Activated CD4-positive, CD25-positive, alpha-beta regulatory T cell treated with anti-CD3 and anti-CD28 coated beads, Interleukin-2, amount 50 U/mL, for 16 hours (primary cell): Measurements from ENCODE around the gene TAPBP.
A peak's percentile ranks its signal among the peaks of the same experiment; 100 is the strongest.

ENCODE experiments used
- DNase-seq: peaks from one replicate; pipeline ENCODE4 v3.0.0-alpha.2; 2020; ENCODE audit warnings: low read depth, low spot score

Gene TAPBP

DNA sequence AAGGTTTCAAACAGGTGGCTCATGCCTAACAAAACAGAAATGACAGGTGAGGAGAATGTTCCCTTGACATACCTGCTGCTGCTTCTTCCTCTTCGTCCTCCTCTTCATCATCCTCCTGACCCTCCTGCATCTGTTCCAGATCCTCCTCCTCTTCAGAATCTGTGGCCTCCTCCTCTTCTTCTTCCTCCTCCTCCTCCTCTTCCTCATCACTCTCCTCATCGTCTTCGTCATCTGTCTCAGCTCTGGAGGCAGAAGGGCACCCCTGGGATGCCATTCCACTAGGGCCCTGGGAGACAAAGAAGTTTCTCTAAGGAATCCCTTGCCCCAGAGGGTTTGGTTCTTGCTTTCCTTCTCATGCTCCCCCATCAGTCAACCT lies 6.0 kb upstream of the TAPBP start:
- no peak for DNase-seq

- no peak for DNase-seq
Measured at GRCh38 chr6:33318426-33319073, 4.7 kb upstream of the TAPBP start.

DNA sequence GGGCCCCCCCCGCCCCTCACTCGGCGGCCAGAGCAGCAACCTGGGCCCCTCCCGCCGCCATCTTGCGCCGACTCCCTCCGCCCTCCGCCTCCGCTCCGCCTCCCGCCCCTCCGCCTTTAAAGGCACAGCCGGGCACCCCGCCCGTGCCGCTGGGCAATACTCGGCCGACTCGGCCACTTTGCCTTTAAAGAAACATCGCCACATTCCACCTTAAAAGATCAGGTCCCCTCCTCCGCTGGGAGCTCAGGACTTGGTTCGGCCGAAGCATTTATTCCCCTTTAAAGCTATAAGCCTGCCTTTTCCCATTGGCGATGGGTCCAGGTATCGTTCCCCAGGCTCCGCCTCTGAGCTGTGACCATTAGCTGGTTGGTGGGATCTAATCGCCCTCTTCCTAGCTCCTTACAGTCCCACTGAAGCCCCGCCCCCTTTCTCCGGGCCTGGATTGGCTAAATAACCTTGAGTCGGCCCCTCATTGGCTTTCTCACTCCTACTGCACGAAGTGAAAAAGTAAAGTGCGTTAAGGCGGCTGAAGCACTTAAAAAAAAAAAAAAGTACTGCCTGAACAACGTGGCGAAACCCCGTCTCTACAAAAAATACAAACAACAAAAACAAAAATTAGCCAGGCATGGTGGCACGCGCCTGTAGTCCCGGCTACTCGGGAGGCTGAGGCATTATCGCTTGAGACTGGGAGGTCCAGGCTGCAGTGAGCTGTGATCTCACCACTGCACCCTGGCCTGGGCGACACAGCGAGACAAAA lies 4.0 kb upstream of the TAPBP start, which contains the start of gene ZBTB22:
Gene ZBTB22 (minus strand): TSS at position 76 of the 757 bp plus-strand sequence. CDS start 828 bp downstream, outside the sequence.
- DNase-seq = peak; percentile 90

DNA sequence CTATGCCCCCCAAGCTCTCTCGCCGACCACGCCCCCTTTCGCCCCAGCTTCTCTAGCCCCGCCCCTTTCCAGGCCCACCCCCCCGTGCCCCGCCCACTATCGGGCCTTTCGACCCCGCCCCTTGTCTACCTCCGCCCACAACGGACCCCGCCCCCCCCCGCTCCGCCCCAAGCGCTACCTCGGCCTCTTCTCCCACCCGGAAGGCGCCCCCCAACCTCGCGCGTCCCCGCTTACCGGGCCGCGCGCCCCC lies 3.5 kb upstream of the TAPBP start:
- no peak for DNase-seq

DNA sequence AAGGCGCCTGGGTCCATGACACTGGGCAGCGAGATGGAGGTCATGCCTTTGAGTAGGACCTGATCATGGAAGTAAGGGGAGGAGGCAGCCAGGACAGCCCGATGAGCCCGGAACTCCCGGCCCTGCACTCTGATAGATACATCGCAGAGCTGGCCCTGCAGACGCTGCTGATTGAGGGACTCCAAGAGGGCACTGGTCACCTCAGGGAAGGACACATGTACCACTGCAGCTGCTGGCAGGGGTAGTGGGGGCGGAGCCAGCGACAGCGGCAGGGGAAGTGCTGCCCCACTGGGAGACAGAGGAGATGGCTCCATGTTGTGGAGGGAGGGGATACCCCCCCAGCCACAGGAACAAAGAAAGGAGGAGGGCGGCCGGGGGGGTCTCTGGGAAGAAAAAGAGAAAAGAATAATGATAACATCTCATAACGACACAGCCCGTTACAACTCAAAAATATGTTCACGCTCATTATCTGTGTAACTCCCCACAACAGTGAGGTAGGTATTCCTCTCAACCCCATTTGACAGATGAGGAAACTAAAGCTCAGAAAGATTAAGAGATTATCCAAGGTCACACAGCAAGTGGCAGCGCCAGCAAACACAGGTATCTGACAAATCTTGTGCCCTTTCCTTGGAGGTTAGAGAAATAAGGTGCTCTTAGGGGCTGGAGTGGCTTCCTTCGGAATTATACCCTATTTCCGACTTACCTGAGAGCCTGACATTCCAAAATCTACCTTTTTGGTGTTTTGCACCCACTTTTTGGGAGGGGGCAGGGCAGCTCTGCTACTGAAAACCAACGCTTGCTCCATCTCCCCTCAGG lies 2.9 kb upstream of the TAPBP start:
- no peak for DNase-seq

DNA sequence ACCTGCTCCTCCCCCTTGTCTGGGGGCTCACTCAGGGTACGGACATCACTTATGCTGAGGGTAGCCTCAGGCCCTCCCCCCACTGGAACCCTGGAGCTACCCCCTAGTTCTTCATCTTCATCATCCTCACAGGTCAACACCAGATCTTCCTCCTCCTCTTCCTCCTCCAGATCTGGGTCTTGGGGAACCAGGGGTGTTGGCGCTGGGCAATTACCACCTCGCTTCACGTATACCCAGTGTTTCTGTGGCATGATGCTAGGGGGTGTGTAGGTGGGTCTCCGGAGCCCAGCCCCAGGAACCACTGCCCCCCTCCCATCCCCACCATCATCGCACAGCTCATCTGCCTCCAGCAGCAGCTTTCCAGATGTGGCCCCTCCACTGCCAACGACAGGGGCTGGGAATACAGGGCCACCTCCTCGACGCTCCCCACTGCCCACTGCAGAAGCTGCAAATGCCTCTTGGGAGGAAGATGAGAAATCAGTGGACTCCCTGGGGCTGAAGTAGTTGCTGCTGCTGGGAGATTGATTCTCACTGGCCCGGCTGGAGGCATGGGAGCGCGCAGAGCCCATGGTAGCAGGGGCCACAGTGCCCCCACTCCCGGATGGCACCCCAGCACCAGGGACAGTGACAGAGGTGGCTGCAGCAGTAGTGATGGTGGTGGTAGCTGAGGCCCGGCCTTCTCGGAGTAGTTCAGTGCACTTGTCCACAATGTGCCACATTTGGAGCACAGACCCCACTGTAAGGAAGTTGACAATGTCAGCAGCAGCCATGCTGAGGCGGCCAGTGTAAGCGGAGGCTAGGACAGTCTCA lies 2.1 kb upstream of the TAPBP start:
- DNase-seq = no peak

DNA sequence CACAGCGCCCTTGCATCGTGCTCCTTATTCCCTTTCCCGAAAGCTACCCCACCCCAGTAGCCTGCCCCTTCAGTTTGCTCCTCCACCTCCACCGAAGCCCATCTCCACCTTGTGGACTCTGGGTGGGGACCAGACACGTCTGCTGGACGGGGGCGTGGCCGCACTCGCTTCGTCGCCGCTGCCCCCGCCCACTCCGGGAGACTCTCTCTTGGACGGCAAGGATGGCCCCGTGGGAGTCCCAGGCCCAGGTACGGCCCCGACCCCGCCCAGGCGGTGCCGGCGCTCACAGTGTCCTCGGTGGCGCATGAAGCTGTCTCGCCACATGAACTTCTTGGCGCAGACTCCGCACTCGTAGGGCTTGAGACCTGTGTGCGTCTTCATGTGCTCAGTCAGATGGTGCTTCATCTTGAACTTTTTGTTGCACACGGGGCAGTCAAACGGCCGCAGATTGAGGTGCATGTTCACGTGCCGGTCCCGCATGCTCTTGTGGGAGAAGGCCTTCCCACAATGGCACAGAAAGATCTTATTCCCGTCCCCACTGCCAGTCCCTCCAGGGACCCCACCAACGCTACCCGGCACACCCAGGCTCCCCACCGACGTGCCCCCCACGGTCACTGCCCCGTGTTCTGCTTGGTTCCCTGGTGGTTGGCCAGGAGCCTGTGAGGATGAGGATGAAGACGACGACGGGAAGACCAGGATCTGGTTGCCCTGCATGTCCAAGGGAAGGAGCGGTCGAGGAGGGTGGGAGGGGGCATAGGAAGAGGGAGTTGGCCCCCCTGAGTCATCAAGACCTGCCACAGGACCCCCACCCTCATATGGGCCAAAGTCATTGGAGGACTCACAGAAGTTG lies 1.3 kb upstream of the TAPBP start:
- DNase-seq = no peak

- DNase-seq = peak; percentile 44
Measured at GRCh38 chr6:33314515-33314942, 651 bp upstream of the TAPBP start.

GRCh38 chr6:33313105-33313708 lies 671 bp downstream of the TAPBP start:
- DNase-seq = peak; percentile 16

DNA sequence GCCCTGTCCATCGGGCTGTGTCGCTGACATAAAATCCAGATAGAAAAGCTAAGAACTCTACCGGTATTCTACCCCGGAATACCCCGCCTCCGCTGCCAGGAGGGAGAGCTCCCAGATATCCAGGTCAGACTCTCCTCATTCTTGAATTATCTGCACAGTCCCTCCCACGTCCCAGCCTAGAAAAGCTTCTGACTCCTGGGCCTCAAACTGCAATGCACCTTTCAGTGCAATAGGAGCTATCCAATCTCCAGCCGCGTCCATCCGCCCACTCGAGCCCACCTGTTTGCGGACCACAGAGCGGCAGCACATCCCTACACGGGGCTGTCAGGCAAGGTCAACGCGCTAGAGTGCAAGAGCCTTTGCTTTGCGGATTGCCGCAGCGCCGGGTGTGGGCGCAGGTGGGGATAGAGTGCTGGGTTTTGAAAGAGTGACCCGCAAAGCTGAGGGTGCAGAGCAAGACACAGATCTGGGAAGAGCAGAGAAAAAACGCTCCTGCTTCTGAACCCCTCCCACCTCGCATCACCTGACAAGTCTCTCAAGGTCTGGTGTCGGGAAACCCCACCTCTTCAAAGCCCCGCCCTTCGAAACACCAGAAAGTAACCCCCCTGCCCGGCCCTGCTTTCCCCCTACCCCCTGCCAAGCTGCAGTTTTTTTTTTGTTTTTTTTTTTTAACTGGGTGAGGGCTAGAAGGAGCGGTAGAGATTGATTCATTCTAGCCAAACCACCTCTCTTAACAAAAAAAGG lies 1.3 kb downstream of the TAPBP start:
- peak; percentile 69 for DNase-seq

DNA sequence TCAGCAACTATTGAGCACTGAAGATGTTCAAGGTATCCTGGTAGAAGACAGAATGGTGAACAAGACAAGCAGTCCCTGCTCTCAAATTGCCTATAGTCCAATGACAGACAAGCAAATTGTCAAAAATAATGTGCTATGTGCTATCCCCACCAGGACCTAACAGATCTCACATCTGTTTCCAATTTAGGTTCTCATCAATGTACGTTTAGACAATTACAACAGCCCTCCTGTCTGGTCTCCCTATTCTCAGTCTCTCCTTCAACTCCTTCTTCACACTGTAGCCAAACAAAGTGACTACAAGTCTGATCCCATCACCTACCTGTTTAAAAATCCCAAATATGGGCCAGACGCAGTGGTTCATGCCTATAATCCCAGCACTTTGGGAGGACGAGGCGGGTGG lies 7.5 kb downstream of the TAPBP start:
- no peak for DNase-seq

DNA sequence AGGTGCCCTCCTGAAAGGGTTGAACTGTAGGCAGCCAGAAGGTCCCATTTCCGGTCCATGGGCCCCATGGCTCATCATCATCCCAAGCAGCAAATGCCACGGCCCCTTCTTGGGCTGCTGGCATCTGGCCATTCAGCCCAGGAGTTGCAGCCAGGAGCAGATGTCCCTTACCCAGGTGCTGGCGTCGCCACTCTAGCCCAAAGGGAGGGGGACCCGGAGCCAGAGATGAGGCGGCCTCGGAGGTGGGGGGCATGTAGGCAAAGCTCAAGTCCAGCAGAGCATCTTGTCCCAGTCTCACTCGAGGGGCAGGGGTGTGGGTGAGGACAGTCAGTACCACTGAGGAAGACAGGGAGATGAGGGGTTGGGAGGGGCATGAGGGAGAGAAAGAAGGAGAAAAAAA lies 8.8 kb downstream of the TAPBP start:
- DNase-seq = no peak

DNA sequence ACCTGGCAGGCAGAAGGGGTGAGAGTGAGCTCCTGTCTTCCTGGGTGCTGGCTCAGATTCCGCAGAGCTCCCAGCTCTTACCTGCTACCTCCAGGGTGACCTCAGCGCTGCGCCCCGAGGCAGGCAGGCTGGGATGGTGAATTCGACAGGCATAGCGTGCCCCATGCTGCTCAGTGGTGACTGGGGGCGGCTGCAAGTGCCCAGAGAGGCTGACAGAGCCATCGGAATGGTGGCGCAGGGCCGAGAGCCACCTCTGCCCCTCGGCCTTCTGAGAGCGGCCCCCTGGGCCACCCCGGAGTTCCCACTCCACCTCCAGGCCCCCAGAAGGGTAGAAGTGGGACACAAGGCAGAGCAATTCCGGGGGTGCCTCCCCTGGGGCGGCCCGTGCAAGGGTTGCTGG lies 9.7 kb downstream of the TAPBP start:
- DNase-seq = no peak

- no peak for DNase-seq
Measured at GRCh38 chr6:33301877-33302276, 12.0 kb downstream of the TAPBP start.

DNA sequence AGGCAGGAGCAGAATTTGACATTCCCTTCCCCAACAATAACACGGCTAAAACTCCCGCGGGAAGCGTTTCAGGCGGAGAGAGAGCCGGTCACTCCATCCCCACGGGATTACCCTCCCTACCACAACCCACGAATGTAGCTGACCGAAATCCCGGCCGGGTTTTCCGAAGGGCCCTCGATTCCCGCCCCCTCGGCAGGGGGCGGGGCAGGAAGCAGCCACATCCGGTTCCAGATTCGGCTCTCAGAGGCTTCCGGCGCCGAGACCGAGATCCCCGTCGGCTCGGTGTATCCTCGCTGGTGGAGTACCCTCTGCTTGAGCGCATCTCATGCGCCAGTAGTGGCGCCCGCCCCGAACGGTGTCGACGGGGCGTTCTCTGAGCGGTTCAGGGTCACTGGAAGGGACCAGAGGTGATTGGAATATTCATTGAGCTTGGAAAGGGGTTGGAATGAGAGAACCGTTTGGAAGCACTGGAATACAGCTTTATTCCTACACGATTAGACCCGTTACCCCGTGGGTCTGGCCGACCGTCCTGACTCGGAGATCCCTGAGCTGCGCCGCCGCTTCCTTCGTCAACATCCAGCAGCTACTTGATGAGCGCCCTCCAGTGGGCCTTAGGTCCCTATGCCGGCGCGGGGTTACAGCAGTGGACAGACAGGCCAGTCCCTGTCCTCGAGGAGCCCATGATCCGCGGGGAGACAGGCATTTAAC lies 14.5 kb downstream of the TAPBP start:
- peak; percentile 86 for DNase-seq

GRCh38 chr6:33298773-33299236 lies 15.1 kb downstream of the TAPBP start, which contains the start of gene RGL2:
Gene RGL2 (minus strand): TSS chr6:33298942. CDS start chr6:33298610, 332 bp downstream.
- DNase-seq = no peak

GRCh38 chr6:33297956-33298772 lies 15.7 kb downstream of the TAPBP start:
- peak; percentile 25 for DNase-seq

DNA sequence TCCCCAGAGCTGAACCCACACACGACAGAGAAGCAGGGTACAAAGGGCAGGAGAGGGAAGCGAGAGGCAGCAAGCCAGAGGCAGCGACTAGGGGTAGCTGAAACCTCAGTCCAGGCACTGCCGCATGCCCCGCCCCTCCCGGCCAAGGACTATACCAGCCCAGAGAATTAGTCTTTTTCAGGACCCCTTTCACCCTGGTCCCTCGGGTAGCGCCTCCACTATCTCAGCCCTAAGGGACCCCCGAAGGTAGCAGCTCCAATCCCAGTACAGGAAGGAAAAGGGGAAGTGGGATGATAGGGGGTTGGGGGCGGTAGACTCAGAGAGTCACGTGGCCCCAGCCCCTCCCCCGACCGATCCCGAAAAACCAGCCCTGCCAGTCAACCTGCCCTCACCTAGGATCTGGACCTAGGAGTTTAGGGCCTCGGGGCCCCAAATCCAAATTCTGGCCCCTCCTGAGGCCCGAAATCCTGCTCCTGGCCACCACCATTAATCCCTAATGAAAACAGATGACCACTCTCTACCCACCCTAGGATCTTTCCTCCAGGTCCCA lies 16.4 kb downstream of the TAPBP start:
- DNase-seq = no peak
